Effector memory CD8-positive, alpha-beta T cell (primary cell): ENCODE results near the gene DGCR8.

Source experiments
- ATAC-seq: fragments of 150-1000 bp; cut with Tn5 transposase; replicated peaks from 2 replicates; pipeline ENCODE4 v1.10.0; 2021; ENCODE audit warnings: mild to moderate bottlenecking, moderate library complexity
- DNase-seq, 3 experiments: peaks; one replicate each; pipeline ENCODE4 v3.0.0; 2021
- H3K27ac Mint-ChIP-seq, 2 donors: one replicate each; pipeline ENCODE4 v1.8.0; 2022; ENCODE audit warnings: mild to moderate bottlenecking in 2 of 2, mixed read lengths in 2 of 2, moderate library complexity in 2 of 2
- H3K27me3 Mint-ChIP-seq, 2 donors: one replicate each; pipeline ENCODE4 v1.8.0; 2022; ENCODE audit warnings: mixed read lengths in 2 of 2
- H3K36me3 Mint-ChIP-seq: one replicate; pipeline ENCODE4 v1.8.0; 2022; ENCODE audit warnings: mild to moderate bottlenecking, moderate library complexity, mixed read lengths; ENCODE audit not compliant: insufficient read depth
- H3K4me1 Mint-ChIP-seq, 2 donors: one replicate each; pipeline ENCODE4 v1.8.0; 2022; ENCODE audit warnings: low read depth in 2 of 2, mixed read lengths in 2 of 2
- H3K4me3 Mint-ChIP-seq, 2 donors: one replicate each; pipeline ENCODE4 v1.8.0; 2022; ENCODE audit warnings: mild to moderate bottlenecking in 2 of 2, mixed read lengths in 2 of 2, moderate library complexity in 2 of 2
- H3K9me3 Mint-ChIP-seq, 2 donors: one replicate each; pipeline ENCODE4 v1.8.0; 2022; ENCODE audit warnings: mixed read lengths in 2 of 2

Gene DGCR8

GRCh38 chr22:20143883-20144665, 64.0 kb downstream of the DGCR8 start:
- Mint-ChIP-seq H3K9me3 (no peaks in the 10 kb centered on the region), H3K36me3 (peaks cover 6% of the 10 kb centered on the region), H3K4me1 (peaks cover 2 to 3% of the 10 kb centered on the region in 2 donors), H3K27me3 (no peaks in the 10 kb centered on the region), H3K27ac (no peak overlapping the region), H3K4me3 (no peak overlapping the region)
- DNase-seq (no peak), ATAC-seq (no peak)

GRCh38 chr22:20145206-20145831, 65.3 kb downstream of the DGCR8 start:
- Mint-ChIP-seq H3K27ac (no peak overlapping the region), H3K27me3 (no peaks in the 10 kb centered on the region), H3K36me3 (peaks cover 6% of the 10 kb centered on the region), H3K9me3 (no peaks in the 10 kb centered on the region), H3K4me3 (no peak overlapping the region), H3K4me1 (no peaks in the 10 kb centered on the region)
- DNase-seq (no peak), ATAC-seq (no peak)

GRCh38 chr22:20145832-20146223, 65.8 kb downstream of the DGCR8 start:
- DNase-seq: no peak
- Mint-ChIP-seq H3K4me1 (no peaks in the 10 kb centered on the region), H3K27me3 (no peaks in the 10 kb centered on the region), H3K4me3 (no peak overlapping the region), H3K36me3 (peaks cover 6% of the 10 kb centered on the region), H3K27ac (no peak overlapping the region), H3K9me3 (no peaks in the 10 kb centered on the region)
- ATAC-seq: no peak

GRCh38 chr22:20146777-20147176, 66.7 kb downstream of the DGCR8 start:
- H3K27ac Mint-ChIP-seq: no peak overlapping the region
- no peaks in the 10 kb centered on the region for H3K9me3 Mint-ChIP-seq
- DNase-seq (no peak), ATAC-seq (no peak)
- no peaks in the 10 kb centered on the region for H3K27me3 Mint-ChIP-seq
- no peaks in the 10 kb centered on the region for H3K4me1 Mint-ChIP-seq
- peaks cover 6% of the 10 kb centered on the region for H3K36me3 Mint-ChIP-seq
- no peak overlapping the region for H3K4me3 Mint-ChIP-seq

- no peak overlapping the region for H3K4me3 Mint-ChIP-seq
- H3K27me3 Mint-ChIP-seq: no peaks in the 10 kb centered on the region
- ATAC-seq: no peak
- no peaks in the 10 kb centered on the region for H3K4me1 Mint-ChIP-seq
- H3K36me3 Mint-ChIP-seq: peaks cover 6% of the 10 kb centered on the region
- no peaks in the 10 kb centered on the region for H3K9me3 Mint-ChIP-seq
- H3K27ac Mint-ChIP-seq: no peak overlapping the region
- no peak for DNase-seq
These were observed 67.4 kb downstream of the DGCR8 start for GRCh38 chr22:20147237-20147988.

GRCh38 chr22:20148414-20148813, 68.4 kb downstream of the DGCR8 start:
- ATAC-seq (no peak), DNase-seq (no peak)
- Mint-ChIP-seq H3K36me3 (peaks cover 10% of the 10 kb centered on the region), H3K4me3 (no peak overlapping the region), H3K27ac (no peak overlapping the region), H3K4me1 (no peaks in the 10 kb centered on the region), H3K9me3 (no peaks in the 10 kb centered on the region), H3K27me3 (no peaks in the 10 kb centered on the region)

- Mint-ChIP-seq H3K9me3 (no peaks in the 10 kb centered on the region), H3K4me1 (no peaks in the 10 kb centered on the region), H3K36me3 (peaks cover 7% of the 10 kb centered on the region), H3K4me3 (no peak overlapping the region), H3K27ac (no peak overlapping the region), H3K27me3 (no peaks in the 10 kb centered on the region)
- DNase-seq (no peak), ATAC-seq (no peak)
These were observed 69.5 kb downstream of the DGCR8 start for GRCh38 chr22:20149257-20150250.

- Mint-ChIP-seq H3K27ac (peak within 1 kb of the TSS in 1 of 2 donors; percentile 53), H3K9me3 (no peaks in the 10 kb centered on the region), H3K27me3 (no peaks in the 10 kb centered on the region)
These were observed 70.6 kb downstream of the DGCR8 start, which contains the start of gene CCDC188 for GRCh38 chr22:20150381-20151275. Gene CCDC188 (minus strand): TSS chr22:20151055. CDS start chr22:20150986, 69 bp downstream.

GRCh38 chr22:20151276-20151588, 71.2 kb downstream of the DGCR8 start:
- H3K27me3 Mint-ChIP-seq: no peaks in the 10 kb centered on the region
- no peak overlapping the region for H3K4me3 Mint-ChIP-seq
- H3K36me3 Mint-ChIP-seq: peaks cover 4% of the 10 kb centered on the region
- no peaks in the 10 kb centered on the region for H3K9me3 Mint-ChIP-seq
- H3K27ac Mint-ChIP-seq: peak overlapping the region in 1 of 2 donors; percentile 53
- H3K4me1 Mint-ChIP-seq: no peaks in the 10 kb centered on the region
- ATAC-seq (no peak), DNase-seq (no peak)

More at GRCh38 chr22:20150381-20151275, 70.6 kb downstream of the DGCR8 start, which contains the start of gene CCDC188:
- no peak within 1 kb of the TSS for H3K4me3 Mint-ChIP-seq
- ATAC-seq: no peak
- H3K36me3 Mint-ChIP-seq: peaks cover 4% of the 10 kb centered on the region
- H3K4me1 Mint-ChIP-seq: no peaks in the 10 kb centered on the region
- no peak for DNase-seq

GRCh38 chr22:20152464-20152890, 72.4 kb downstream of the DGCR8 start:
- no peaks in the 10 kb centered on the region for H3K9me3 Mint-ChIP-seq
- H3K27me3 Mint-ChIP-seq: peaks cover 0 to 10% of the 10 kb centered on the region in 2 donors
- H3K36me3 Mint-ChIP-seq: peaks cover 4% of the 10 kb centered on the region
- H3K4me3 Mint-ChIP-seq: no peak overlapping the region
- DNase-seq (no peak), ATAC-seq (no peak)
- H3K4me1 Mint-ChIP-seq: peaks cover 0 to 4% of the 10 kb centered on the region in 2 donors
- H3K27ac Mint-ChIP-seq: no peak overlapping the region

- peaks cover 0 to 10% of the 10 kb centered on the region in 2 donors for H3K27me3 Mint-ChIP-seq
- no peak for ATAC-seq
- peaks cover 0 to 4% of the 10 kb centered on the region in 2 donors for H3K4me1 Mint-ChIP-seq
These were observed 73.9 kb downstream of the DGCR8 start for GRCh38 chr22:20153945-20154344.

GRCh38 chr22:20154602-20155187, 74.7 kb downstream of the DGCR8 start:
- Mint-ChIP-seq H3K36me3 (peaks cover 4% of the 10 kb centered on the region), H3K9me3 (no peaks in the 10 kb centered on the region), H3K4me3 (no peak overlapping the region), H3K4me1 (peaks cover 0 to 4% of the 10 kb centered on the region in 2 donors), H3K27me3 (peaks cover 0 to 10% of the 10 kb centered on the region in 2 donors), H3K27ac (no peak overlapping the region)
- ATAC-seq: no peak
- DNase-seq: no peak

More at GRCh38 chr22:20153945-20154344, 73.9 kb downstream of the DGCR8 start:
- H3K27ac Mint-ChIP-seq: no peak overlapping the region
- H3K4me3 Mint-ChIP-seq: no peak overlapping the region
- DNase-seq: no peak
- H3K9me3 Mint-ChIP-seq: no peaks in the 10 kb centered on the region
- peaks cover 4% of the 10 kb centered on the region for H3K36me3 Mint-ChIP-seq
